GM18511 (cell line): ENCODE data around the gene LSM2.

Source experiments
- ATAC-seq: cut with Tn5 transposase; IDR thresholded peaks from one replicate; pipeline ENCODE4 v1.9.1; 2021; ENCODE audit warnings: mild to moderate bottlenecking, moderate library complexity; ENCODE audit not compliant: unreplicated experiment

The LSM2 gene

DNA sequence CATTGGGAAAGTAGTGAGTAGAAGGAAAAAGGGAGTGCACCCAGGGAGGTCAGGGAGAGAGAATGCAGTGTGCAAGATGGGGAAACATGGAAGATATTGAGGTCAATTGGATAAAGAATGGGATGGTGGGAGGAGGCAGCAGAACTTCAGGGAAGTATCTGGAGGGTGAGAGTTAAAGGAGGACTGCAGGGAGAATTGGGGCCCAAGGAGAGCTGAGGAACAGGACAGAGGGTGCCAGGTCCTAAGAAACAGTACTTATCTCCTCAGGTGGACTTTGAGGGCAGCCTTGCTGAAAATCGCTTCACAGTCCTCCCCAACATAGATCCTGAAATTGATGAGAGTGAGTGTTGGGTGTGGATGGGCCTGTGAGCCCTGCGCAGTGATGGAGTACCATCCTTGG is 48.5 kb downstream of the LSM2 start:
- no peak for ATAC-seq

DNA sequence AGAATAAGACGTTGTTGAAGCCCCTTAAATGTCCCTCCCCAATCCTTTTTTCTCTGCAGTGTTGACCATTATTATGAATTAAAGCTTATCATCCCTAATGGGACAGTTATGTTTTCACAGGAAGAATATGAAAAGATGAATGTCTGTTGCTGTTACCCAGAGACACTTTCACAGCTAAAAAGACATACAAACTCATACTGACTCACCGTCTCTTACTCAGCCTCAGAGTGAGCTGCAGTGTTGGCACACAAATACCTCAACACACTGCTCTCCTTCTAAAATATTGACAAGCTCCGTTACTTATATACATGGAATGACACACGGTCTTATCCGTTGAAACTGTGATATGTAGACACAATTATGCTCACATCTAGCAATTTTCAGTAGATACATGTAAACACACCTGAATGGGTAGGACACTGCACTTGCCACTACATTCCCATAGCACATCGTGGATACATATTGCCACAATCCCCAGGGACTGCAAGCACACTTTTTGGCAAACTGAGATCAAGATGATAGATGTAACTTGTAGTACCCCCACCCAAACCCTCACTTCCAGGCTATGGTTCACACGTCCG is 53.9 kb downstream of the LSM2 start:
- no peak for ATAC-seq

DNA sequence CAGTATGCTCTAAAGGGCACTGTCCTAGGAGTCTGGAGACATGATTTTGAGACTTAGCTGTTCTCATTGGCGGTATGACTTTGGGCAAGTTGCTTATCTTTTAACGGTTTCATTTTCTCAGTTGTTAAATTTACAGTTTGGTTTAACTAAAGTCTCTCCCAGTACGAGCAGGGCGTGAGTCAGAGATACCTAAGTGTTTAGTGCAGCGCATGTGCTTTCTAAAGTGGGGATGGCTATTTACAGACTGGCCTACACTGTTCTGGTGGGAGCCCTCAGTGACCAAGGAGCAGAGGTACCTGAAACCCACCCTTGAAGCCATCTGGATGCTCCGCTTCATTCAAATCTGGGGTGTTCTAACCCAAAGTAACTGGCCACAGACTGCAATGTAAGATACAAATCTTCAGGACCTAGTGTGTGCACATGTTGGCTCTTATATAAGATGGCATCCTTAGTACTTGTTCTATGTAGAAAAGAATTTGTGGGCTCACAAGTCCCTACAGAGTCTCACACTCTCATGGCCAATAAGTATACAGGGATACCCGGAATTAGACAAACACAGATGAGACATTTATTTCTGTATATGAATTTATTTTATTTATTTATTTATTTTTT is 56.2 kb downstream of the LSM2 start:
- ATAC-seq = no peak

DNA sequence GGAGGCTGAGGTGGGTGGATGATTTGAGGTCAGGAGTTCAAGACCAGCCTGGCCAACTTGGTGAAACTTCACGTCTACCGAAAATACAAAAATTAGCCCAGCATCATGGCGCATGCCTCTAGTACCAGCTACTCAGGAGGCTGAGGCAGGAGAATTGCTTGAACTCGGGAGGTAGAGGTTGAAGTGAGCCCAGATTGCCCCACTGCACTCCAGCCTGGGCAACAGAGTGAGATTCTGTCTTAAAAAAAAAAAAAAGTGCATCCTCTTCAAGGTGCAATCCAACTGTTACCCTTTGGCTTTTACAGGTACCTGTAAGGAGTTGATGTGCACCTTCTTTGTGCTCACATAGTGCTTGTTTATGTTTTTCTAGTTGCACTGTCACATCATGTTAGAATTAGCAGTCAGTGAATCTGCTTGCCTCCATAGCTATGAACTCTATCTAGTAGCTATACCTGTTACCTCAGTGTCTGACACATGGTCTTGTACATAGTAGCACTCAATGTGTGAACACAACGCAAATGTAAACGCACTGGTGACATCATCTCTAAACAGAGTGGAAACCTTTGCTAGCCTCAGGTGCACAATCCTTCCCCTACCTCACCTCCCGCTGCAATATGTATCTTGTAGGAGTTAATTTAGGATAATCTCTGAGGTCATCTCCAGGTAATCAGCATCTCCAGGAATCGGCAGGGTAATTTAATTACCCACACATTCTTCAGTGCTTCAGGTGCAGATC is 57.3 kb downstream of the LSM2 start:
- ATAC-seq = no peak
